Measurements from ENCODE around the gene CMSS1.
A peak's percentile ranks its signal among the peaks of the same experiment; 100 is the strongest.

Gene CMSS1

DNA sequence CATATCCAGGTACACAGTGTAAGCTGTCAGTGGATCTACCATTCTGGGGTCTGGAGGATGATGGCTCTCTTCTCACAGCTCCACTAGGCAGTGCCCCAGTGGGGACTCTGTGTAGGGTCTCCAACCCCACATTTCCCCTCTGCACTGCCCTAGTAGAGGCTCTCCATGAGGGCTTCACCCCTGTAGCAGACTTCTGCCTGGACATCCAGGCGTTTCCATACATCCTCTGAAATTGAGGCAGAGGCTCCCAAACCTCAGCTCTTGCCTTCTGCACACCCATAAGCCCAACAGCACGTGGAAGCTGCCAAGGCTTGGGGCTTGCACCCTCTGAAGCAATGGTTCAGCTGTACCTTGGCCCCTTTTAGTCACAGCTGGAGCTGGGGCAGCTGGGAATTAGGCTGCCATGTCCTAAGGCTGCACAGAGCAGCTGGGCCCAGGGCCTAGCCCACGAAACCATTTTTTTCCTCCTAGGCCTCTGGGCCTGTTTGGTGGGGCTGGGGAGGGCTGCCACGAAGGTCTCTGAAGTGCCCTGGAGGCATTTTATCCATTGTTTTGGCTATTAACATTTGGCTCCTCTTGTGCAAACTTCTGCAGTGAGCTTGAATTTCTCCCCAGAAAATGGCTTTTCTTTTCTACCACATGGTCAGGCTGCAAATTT lies 362.2 kb downstream of the CMSS1 start:
- Histone ChIP-seq H3K27me3 (ENCODE audit: insufficient read depth, poor library complexity, severe bottlenecking) (no peaks in the 10 kb centered on the region), H3K4me3 (replicated peaks; ENCODE audit: insufficient read depth, low read length) (no peak overlapping the region), H3K27ac (replicated peaks) (no peak overlapping the region)
- no peak for DNase-seq (ENCODE audit: low read depth in 1 of 2, low spot score in 1 of 2)
- TF ChIP-seq, protein P1, sequence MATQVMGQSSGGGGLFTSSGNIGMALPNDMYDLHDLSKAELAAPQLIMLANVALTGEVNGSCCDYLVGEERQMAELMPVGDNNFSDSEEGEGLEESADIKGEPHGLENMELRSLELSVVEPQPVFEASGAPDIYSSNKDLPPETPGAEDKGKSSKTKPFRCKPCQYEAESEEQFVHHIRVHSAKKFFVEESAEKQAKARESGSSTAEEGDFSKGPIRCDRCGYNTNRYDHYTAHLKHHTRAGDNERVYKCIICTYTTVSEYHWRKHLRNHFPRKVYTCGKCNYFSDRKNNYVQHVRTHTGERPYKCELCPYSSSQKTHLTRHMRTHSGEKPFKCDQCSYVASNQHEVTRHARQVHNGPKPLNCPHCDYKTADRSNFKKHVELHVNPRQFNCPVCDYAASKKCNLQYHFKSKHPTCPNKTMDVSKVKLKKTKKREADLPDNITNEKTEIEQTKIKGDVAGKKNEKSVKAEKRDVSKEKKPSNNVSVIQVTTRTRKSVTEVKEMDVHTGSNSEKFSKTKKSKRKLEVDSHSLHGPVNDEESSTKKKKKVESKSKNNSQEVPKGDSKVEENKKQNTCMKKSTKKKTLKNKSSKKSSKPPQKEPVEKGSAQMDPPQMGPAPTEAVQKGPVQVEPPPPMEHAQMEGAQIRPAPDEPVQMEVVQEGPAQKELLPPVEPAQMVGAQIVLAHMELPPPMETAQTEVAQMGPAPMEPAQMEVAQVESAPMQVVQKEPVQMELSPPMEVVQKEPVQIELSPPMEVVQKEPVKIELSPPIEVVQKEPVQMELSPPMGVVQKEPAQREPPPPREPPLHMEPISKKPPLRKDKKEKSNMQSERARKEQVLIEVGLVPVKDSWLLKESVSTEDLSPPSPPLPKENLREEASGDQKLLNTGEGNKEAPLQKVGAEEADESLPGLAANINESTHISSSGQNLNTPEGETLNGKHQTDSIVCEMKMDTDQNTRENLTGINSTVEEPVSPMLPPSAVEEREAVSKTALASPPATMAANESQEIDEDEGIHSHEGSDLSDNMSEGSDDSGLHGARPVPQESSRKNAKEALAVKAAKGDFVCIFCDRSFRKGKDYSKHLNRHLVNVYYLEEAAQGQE (IDR thresholded peaks at IDR 0.05; ENCODE audit: insufficient replicate concordance, low read depth) = no peak
- no peak for TF ChIP-seq SPI1 (IDR thresholded peaks at IDR 0.05; ENCODE audit: borderline replicate concordance, low read depth)
- TF ChIP-seq, protein P2, sequence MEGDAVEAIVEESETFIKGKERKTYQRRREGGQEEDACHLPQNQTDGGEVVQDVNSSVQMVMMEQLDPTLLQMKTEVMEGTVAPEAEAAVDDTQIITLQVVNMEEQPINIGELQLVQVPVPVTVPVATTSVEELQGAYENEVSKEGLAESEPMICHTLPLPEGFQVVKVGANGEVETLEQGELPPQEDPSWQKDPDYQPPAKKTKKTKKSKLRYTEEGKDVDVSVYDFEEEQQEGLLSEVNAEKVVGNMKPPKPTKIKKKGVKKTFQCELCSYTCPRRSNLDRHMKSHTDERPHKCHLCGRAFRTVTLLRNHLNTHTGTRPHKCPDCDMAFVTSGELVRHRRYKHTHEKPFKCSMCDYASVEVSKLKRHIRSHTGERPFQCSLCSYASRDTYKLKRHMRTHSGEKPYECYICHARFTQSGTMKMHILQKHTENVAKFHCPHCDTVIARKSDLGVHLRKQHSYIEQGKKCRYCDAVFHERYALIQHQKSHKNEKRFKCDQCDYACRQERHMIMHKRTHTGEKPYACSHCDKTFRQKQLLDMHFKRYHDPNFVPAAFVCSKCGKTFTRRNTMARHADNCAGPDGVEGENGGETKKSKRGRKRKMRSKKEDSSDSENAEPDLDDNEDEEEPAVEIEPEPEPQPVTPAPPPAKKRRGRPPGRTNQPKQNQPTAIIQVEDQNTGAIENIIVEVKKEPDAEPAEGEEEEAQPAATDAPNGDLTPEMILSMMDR (IDR thresholded peaks at IDR 0.05; ENCODE audit: insufficient read depth, low read length) = no peak
- no peak for TF ChIP-seq POLR2AphosphoS5 (IDR thresholded peaks at IDR 0.05; ENCODE audit: low read depth)
- TF ChIP-seq GABPA (IDR thresholded peaks at IDR 0.05; ENCODE audit: low read depth) = no peak

DNA sequence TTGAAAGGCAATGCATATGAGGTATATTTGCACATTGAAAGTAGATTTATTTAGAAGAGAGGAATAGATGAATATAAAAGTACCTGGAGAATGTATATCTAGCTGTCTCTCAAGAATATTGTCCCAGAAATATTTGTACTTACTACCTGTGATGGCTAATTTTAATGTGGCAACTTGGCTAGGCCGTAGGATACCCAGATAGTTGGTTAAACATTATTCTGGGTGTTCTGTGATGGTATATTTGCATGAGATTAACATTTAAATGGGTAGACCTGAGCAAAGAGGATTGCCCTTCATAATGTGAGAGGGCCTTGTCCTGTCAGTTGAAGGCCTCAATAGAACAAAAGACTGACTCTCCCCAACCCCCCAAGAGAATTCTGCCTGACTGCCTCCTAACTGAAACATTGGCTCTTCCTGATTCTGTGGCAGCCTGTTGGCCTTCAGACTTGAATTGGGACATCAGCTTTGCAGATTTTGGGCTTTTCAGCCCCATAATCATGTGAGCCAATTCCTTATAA lies 366.0 kb downstream of the CMSS1 start:
- Histone ChIP-seq H3K27ac (replicated peaks) (no peak overlapping the region), H3K27me3 (ENCODE audit: insufficient read depth, poor library complexity, severe bottlenecking) (no peaks in the 10 kb centered on the region), H3K4me3 (replicated peaks; ENCODE audit: insufficient read depth, low read length) (no peak overlapping the region)
- no peak for DNase-seq (ENCODE audit: low read depth in 1 of 2, low spot score in 1 of 2)
- TF ChIP-seq GABPA (IDR thresholded peaks at IDR 0.05; ENCODE audit: low read depth) (no peak), POLR2AphosphoS5 (IDR thresholded peaks at IDR 0.05; ENCODE audit: low read depth) (no peak), SPI1 (IDR thresholded peaks at IDR 0.05; ENCODE audit: borderline replicate concordance, low read depth) (no peak)
- TF ChIP-seq, protein P2 (IDR thresholded peaks at IDR 0.05; ENCODE audit: insufficient read depth, low read length) = no peak
- TF ChIP-seq, protein P1 (IDR thresholded peaks at IDR 0.05; ENCODE audit: insufficient replicate concordance, low read depth) = no peak

DNA sequence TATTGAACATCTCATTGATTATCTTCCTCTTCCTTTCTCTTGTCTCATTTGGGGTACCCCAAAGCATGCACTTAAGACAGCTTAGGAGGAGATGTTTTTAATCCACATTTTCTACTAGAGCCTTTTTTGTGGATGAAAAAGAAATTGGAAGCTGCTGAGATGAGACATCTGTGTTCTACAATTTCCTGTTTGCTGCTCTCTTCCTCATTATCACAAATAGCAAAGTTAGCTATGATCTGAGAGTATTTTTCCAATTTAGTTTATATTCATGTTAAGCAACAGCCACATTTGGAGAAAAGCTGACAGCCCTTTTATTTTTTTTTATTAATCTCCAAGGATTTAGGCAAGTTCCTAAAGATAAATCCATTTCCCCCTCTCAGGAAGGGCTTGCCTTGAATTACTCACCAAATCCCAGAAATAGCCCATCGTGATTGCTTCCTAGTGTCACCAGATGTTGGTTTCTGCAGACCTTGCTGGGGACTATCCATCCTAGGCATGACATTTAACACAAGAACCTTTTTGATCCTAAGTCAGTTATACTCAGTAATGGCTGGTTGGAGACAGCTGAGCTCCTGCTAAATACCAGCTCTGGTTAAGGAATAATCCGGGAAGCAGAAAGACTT lies 367.4 kb downstream of the CMSS1 start:
- Histone ChIP-seq H3K27me3 (ENCODE audit: insufficient read depth, poor library complexity, severe bottlenecking) (no peaks in the 10 kb centered on the region), H3K4me3 (replicated peaks; ENCODE audit: insufficient read depth, low read length) (no peak overlapping the region), H3K27ac (replicated peaks) (no peak overlapping the region)
- TF ChIP-seq SPI1 (IDR thresholded peaks at IDR 0.05; ENCODE audit: borderline replicate concordance, low read depth) (peak; percentile 38; the same call in 1 of the 2 replicates), GABPA (IDR thresholded peaks at IDR 0.05; ENCODE audit: low read depth) (no peak), POLR2AphosphoS5 (IDR thresholded peaks at IDR 0.05; ENCODE audit: low read depth) (no peak)
- TF ChIP-seq, protein P2 (IDR thresholded peaks at IDR 0.05; ENCODE audit: insufficient read depth, low read length) = no peak
- TF ChIP-seq, protein P1 (IDR thresholded peaks at IDR 0.05; ENCODE audit: insufficient replicate concordance, low read depth) = no peak
- DNase-seq (ENCODE audit: low read depth in 1 of 2, low spot score in 1 of 2) = no peak
